Superior temporal gyrus (tissue), 1 donor: ENCODE data around the gene BACE1.

Experiments
- DNase-seq: peaks from one replicate; pipeline ENCODE4 v3.0.0-alpha.2; 2016; ENCODE audit errors: extremely low spot score

The BACE1 gene

DNA sequence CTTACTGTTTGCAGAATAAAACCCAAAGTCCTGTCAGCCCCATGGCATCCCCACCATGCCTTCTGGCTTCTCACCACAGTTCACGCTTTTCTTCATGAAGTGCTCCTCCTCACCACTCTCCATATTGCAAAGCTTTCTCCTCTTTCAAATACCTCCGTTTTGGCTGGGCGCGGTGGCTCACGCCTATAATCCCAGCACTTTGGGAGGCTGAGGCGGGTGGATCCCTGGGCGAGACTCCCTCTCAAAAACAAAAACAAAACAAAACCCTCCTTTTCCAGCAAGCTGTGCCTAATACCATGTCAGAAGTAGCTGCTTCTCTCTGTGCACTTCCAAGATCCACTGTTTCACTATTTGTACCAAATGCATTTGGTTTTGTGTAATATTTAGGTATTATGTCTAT, 6.7 kb downstream of the BACE1 start:
- DNase-seq = no peak

GRCh38 chr11:117305145-117305544, 10.9 kb downstream of the BACE1 start:
- DNase-seq = no peak

GRCh38 chr11:117303646-117304315, 12.3 kb downstream of the BACE1 start:
- DNase-seq = no peak

- no peak for DNase-seq
Measured at GRCh38 chr11:117303101-117303500, 13.0 kb downstream of the BACE1 start.

GRCh38 chr11:117302228-117302627, 13.8 kb downstream of the BACE1 start:
- no peak for DNase-seq

- peak; percentile 65 for DNase-seq
Measured at GRCh38 chr11:117300773-117301172, 15.3 kb downstream of the BACE1 start.

- no peak for DNase-seq
Measured at GRCh38 chr11:117300283-117300663, 15.8 kb downstream of the BACE1 start.

DNA sequence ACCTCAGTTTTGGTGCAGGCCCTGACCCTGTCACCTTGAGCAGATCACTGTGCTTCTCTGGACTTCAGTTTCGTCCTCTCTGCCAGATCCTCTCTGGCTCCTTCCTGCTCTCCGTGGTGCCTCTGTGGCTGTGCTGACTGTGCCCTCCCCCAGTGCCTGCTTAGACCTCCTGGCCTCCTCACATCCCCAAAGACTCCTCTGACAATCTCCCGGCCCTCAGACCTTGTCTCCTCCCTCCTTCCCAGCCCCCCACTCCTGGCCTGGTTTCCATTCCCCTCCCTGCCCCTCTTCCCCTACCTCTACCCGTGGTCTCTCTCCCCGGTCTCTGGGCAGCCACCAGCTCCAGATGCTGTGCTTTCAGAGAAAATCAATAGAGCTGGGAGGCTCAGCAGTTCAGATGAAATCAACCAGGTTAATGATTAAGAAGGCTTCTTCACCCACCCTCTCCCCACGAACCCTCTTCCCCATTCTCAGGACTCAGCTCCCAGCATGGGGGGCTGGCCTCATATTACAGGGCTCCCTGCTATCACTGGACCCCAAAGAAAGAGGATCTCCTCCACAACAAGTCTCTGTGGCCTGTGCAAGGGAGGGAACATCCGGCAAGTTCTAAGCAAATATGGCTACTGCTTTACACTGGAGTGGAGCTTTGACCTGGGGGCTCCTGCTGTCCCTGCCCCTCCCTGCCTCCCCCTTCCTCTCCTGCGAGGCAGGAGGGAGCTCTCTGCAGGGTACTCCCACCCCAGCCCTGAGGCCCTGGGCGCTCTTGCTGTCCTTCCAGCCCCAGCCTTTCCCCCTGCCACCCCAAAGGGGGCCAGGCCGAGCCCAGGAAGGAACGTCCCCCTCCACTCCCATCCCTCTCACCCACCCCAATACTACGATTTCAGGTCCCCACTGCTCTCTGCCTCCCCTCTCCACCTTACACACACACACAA, 16.4 kb downstream of the BACE1 start:
- no peak for DNase-seq

DNA sequence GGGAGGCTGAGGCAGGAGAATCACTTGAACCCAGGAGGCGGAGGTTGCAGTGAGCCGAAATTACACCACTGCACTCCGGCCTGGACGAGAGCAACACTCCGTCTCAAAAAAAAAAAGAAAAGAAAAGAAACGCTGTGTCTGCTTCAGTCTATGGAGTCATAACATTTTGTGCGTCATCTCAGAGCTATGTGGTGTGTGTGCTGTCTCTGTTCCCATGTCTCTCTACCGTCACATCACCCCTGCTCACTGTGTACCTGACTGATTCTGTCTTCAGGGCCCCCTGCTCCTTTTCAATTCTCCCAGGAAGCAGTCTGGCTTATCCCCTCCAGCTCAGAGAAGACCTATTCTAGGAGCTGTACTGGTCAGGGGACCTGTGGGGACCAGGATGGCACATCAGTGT, 17.9 kb downstream of the BACE1 start:
- DNase-seq = no peak

DNA sequence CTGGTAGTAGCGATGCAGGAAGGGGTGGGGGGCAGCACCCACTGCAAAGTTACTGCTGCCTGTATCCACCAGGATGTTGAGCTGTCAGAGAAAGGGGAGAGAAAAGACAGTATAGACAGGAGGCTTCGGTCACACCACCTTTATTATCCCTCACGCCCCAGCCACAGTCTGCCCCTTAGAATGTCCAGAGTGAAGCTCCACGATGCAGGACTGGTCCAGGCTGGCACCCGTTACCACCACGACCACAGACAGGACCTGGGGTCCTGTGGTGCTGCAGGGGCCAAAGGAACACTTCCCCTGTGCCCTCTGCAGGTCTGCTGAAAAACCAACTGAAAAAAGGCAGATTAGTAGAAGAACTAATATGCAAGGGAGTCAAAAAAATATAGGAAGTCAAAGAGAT, 19.2 kb downstream of the BACE1 start:
- no peak for DNase-seq

GRCh38 chr11:117295438-117296137, 20.5 kb downstream of the BACE1 start:
- DNase-seq = peak; percentile 90

- DNase-seq = no peak
Measured at GRCh38 chr11:117292616-117293015, 23.4 kb downstream of the BACE1 start.

GRCh38 chr11:117290809-117291396, 25.2 kb downstream of the BACE1 start, which contains the start of gene BACE1-AS:
TSS of gene BACE1-AS (plus strand) at chr11:117291346.
- DNase-seq = no peak

GRCh38 chr11:117289795-117290194, 26.3 kb downstream of the BACE1 start:
- no peak for DNase-seq

DNA sequence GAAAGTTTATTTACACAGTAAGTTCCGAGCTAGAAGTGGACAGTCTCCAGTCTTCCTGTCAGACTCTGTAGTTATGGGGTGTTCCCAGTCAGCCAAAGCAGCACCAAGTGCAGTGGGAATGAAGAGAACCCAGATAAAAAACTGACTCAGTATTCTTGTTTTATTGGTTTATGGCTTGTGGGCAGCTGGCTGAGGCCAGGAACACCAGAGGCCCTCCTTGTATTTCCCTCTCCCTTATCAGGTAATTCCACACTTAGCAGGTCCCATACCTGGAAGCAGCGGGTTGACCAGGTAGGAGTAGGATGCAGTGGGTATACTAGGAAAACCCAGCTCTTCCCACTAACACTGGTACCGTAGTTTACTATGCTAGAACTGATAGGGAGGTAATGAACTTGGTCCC, 28.4 kb downstream of the BACE1 start:
- no peak for DNase-seq

DNA sequence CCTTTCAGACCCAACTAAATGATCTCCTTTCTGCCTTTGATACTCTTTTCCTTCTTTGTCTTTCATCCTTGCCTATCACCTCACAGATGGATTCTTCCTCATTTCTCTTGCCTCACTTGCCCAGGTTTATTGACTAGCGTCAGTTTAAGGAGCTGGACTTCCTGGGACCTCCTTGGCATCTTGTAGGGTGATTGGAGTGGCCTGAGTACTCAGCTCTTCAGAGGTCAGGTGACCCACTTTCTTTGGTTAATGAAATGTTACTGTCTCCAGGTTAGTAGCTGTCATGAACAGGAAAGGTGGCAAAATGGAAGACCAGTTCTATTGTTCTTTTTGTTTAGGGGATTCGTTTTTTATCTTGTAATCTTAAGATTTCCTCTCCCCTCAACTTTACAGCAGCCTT, 29.5 kb downstream of the BACE1 start:
- no peak for DNase-seq

DNA sequence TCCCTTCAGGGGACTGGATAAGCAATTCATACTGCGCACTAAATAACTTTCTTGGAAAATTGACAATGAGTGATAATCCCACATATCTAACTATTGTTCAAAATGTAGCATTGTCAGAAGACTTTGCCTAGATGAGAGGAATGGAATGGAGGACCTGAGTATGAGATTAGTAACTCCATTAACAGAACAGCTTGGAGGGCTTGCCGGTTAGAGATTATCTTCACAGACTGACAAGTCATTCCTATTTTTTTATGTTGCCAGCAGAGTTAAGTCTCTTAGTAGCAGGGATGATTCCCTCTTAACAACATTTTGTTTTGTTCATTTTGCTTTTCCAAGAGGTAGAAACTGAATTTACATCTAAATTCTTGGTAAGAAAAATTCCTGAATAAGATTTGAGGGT, 32.0 kb downstream of the BACE1 start:
- DNase-seq = no peak

DNA sequence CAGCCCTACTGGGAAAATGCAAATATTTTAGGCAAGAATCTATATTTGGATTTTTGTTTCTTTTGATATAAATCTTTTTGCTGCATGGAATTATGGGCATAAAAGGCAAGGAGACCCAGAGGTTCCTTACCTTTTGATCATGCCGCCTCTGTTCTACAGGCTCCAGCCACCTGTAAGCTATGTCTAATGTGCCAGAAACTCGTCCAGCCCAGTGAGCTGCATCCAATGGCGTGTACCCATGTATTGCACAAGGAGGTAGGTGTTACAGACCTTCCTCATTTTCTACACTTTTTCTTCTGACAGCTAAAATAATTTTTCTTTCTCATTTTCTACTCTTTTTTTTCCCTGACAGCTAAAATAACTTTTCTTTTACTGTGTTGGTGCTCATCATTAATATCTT, 33.1 kb downstream of the BACE1 start:
- no peak for DNase-seq

DNA sequence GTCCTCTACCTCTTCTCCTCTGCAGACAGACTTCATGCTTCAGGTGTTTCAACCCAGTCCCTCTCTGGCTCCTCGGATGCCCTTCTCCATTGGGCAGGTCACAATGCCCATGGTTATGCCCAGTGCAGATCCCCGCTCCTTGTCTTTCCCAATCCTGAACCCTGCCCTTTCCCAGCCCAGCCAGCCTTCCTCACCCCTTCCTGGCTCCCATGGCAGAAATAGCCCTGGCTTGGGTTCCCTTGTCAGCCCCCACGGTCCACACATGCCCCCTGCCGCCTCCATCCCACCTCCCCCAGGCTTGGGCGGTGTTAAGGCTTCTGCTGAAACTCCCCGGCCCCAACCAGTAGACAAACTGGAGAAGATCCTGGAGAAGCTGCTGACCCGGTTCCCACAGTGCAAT, 34.2 kb downstream of the BACE1 start:
- no peak for DNase-seq

GRCh38 chr11:117281159-117281558, 34.9 kb downstream of the BACE1 start:
- DNase-seq = peak; percentile 24

GRCh38 chr11:117279711-117280376, 36.2 kb downstream of the BACE1 start:
- DNase-seq = no peak

- DNase-seq = no peak
Measured at GRCh38 chr11:117278347-117278746, 37.7 kb downstream of the BACE1 start.
